ENCODE results near the gene IGSF3.

The IGSF3 gene

DNA sequence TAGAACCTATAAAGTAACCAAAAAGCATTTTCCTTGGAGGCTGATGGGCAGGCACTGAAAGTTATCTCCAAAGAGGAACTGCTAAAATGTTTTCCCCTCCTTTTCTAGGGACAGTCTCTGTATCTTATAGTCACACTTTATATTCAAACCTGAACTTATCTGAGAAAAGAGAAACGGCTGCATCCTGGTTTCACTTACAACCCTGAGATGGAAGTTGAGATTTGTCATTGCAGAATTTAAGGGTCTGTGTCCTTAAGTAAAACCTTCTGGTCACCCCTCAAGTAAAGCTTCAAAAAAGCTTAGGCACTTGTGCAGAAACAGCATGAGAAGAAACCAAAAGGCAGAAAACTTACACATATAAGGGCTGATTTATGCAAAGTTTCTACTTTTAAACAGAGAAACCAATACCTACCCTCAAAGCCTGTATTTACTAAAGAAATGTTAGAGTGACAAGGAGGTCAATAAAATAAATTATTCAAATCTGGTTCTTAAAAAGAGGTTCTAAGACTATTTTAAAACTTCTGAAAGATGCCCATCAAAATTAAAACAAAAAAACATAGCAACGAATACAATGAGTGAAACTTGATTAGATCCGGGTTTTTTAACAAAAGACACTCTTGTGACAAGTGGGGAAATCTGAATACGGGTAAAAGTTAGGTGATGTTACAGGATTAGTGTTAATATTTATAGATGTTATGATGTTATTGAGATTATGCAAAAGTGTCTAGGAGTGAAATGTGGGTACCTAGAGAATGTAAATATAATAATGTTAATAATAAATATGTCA, 106.6 kb downstream of the IGSF3 start:
- Histone ChIP-seq H3K27me3 (ENCODE audit: control insufficient read depth, insufficient read depth, low read length) (no peaks in the 10 kb centered on the region), H3K9ac (ENCODE audit: low read length) (no peak overlapping the region), H3K9me3 (ENCODE audit: control insufficient read depth, low read length) (no peaks in the 10 kb centered on the region), H3K4me3 (ENCODE audit: low read length) (no peak overlapping the region), H3K4me1 (ENCODE audit: control insufficient read depth, insufficient read depth, low read length) (peaks cover 17% of the 10 kb centered on the region), H3K36me3 (ENCODE audit: control insufficient read depth, insufficient read depth, low read length) (no peaks in the 10 kb centered on the region)

DNA sequence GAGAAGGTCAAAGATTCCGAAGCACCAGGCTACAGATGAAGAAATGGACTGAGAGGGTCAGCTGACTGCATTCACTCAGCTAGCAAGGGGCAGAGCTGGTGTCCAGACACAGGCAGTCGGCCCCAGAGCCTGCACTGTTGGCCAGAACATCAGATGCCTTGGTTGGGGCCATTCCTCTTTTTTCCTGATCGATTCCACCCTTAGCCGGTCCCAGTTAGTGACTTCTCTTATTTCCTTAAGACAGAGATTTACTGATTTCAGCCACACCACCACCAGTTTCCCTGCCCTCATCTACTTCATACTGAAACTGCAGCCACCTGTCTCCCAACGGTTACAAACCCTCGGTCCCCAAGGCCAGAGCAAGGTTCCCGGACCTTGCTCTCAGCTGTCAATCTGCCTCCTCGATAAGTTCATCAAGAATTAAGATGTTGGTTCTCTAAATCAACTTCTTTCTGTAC, 108.2 kb downstream of the IGSF3 start:
- peaks cover 18% of the 10 kb centered on the region for H3K4me1 ChIP-seq (ENCODE audit: control insufficient read depth, insufficient read depth, low read length)
- H3K9me3 ChIP-seq (ENCODE audit: control insufficient read depth, low read length) = no peaks in the 10 kb centered on the region
- no peaks in the 10 kb centered on the region for H3K36me3 ChIP-seq (ENCODE audit: control insufficient read depth, insufficient read depth, low read length)
- no peaks in the 10 kb centered on the region for H3K27me3 ChIP-seq (ENCODE audit: control insufficient read depth, insufficient read depth, low read length)
- no peak overlapping the region for H3K4me3 ChIP-seq (ENCODE audit: low read length)
- H3K9ac ChIP-seq (ENCODE audit: low read length) = no peak overlapping the region

DNA sequence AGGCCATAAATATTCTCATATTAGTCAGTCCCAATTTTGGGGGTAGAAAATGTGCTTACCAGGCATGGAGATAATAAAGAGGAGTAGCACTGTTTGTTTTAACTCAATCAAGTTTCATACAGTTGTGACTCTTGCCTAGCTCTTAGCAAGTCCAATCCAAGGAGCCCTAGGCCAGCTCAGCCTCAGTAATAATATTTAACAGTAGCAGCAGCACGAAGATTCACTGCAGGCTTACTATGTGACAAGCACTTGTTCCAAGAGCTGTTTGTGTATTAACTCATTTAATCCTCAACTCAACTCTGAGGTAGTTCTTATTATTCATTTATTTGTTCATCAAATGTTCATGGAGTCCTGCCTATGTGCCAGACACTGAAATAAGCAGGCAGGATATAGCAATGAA, 109.0 kb downstream of the IGSF3 start:
- Histone ChIP-seq H3K9ac (ENCODE audit: low read length) (no peak overlapping the region), H3K36me3 (ENCODE audit: control insufficient read depth, insufficient read depth, low read length) (no peaks in the 10 kb centered on the region), H3K27me3 (ENCODE audit: control insufficient read depth, insufficient read depth, low read length) (no peaks in the 10 kb centered on the region), H3K4me1 (ENCODE audit: control insufficient read depth, insufficient read depth, low read length) (peaks cover 20% of the 10 kb centered on the region), H3K4me3 (ENCODE audit: low read length) (no peak overlapping the region), H3K9me3 (ENCODE audit: control insufficient read depth, low read length) (no peaks in the 10 kb centered on the region)

DNA sequence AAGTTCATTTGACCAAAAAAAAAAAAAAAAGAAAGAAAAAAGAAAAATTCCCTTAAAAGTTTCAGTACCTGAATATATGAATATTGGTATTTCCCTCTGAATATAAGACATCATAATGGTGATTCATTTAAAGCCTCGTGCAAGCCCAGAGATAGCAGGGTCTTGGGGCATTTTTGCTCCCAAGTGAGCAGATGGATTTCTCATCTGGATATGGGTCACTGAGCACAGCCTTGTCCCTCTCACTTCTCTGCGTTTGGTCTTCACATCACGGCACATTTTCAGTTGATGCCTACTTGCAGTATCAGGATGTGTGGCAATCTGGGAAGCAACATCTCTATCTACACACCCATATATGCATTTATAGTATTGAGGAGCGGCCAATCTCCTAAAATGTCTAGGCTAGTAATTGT, 109.4 kb downstream of the IGSF3 start:
- peaks cover 25% of the 10 kb centered on the region for H3K4me1 ChIP-seq (ENCODE audit: control insufficient read depth, insufficient read depth, low read length)
- no peaks in the 10 kb centered on the region for H3K9me3 ChIP-seq (ENCODE audit: control insufficient read depth, low read length)
- no peak overlapping the region for H3K9ac ChIP-seq (ENCODE audit: low read length)
- no peaks in the 10 kb centered on the region for H3K27me3 ChIP-seq (ENCODE audit: control insufficient read depth, insufficient read depth, low read length)
- no peaks in the 10 kb centered on the region for H3K36me3 ChIP-seq (ENCODE audit: control insufficient read depth, insufficient read depth, low read length)
- H3K4me3 ChIP-seq (ENCODE audit: low read length) = no peak overlapping the region

DNA sequence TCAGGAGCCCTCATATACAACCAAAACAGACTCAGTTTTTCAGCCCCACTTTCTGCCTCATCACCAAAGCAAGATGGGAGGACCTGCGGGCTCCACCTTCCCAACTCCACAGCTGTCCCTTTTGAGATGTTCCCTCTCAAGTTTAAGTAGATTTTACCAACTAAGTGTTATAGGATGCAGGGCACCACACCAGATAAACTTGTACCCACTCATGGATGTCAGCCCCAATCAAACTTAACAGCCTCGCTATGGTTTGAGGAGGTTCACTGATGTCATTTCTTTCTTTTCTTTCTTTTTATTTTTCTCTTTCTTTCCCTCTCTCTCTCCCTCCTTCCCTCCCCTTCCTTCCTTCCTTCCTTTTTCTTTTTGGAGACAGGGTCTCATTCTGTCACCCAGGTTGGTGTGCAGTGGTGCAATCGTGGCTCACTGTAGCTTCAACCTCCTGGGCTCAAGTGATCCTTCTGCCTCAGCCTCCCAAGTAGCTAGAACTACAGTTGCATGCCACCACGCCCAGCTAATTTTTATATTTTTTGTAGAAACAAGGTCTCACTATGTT, 110.1 kb downstream of the IGSF3 start:
- Histone ChIP-seq H3K4me3 (ENCODE audit: low read length) (no peak overlapping the region), H3K36me3 (ENCODE audit: control insufficient read depth, insufficient read depth, low read length) (no peaks in the 10 kb centered on the region), H3K4me1 (ENCODE audit: control insufficient read depth, insufficient read depth, low read length) (peaks cover 25% of the 10 kb centered on the region), H3K27me3 (ENCODE audit: control insufficient read depth, insufficient read depth, low read length) (no peaks in the 10 kb centered on the region), H3K9me3 (ENCODE audit: control insufficient read depth, low read length) (no peaks in the 10 kb centered on the region), H3K9ac (ENCODE audit: low read length) (no peak overlapping the region)

DNA sequence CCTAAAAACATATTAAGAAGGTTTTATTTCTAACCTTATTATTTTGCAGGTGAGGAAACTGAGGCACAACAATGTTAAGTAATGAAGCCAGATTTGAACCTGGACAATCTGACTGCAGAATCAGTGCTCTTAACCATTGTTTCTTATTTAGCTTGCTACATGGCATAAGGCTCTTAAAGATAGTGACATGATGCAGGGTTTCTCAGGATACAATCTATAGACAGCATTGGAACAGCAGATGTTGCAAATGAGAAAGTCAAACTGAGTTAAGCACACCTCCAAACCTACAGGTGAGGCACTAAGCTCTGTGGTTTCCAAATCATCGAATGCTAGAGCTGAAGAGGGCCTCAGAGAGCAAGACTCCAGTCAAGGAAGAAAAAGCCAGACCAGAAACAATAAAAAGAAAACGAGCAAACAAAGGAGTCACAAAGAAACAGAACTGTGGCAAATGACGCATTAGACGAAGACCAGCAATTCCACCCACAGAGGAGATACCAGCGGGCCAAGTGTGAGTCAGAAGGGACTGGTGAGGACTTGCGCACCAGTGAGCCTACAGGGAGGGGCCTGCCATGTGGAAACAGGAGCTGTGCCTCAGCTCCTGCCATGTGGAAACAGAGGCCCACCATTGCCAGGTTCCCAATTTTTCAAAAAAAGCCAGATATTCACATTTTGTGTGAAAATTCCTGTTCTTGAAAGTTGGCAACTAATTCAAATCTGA, 111.1 kb downstream of the IGSF3 start:
- Histone ChIP-seq H3K9me3 (ENCODE audit: control insufficient read depth, low read length) (no peaks in the 10 kb centered on the region), H3K27me3 (ENCODE audit: control insufficient read depth, insufficient read depth, low read length) (no peaks in the 10 kb centered on the region), H3K9ac (ENCODE audit: low read length) (no peak overlapping the region), H3K4me3 (ENCODE audit: low read length) (no peak overlapping the region), H3K36me3 (ENCODE audit: control insufficient read depth, insufficient read depth, low read length) (no peaks in the 10 kb centered on the region), H3K4me1 (ENCODE audit: control insufficient read depth, insufficient read depth, low read length) (peaks cover 25% of the 10 kb centered on the region)

DNA sequence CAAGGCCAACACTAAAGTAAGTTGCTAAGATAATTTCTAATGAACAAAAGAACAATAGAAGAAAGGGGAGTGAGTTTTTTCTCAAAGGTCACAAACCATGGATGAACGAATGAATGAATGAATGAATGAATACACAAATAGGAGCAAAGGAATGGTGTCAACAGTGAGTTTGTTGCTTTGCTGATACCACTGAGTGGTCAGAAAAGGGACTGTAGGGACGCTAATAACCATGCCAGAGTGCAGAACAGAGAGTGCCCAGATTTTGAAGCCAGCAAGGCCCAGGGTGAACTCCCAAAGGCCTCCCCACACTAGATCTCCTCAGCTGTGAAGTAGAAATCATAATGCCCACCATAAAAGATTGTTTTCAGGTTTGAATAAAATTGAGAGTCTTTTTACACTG, 112.6 kb downstream of the IGSF3 start:
- peaks cover 25% of the 10 kb centered on the region for H3K4me1 ChIP-seq (ENCODE audit: control insufficient read depth, insufficient read depth, low read length)
- no peak overlapping the region for H3K4me3 ChIP-seq (ENCODE audit: low read length)
- no peak overlapping the region for H3K9ac ChIP-seq (ENCODE audit: low read length)
- H3K36me3 ChIP-seq (ENCODE audit: control insufficient read depth, insufficient read depth, low read length) = no peaks in the 10 kb centered on the region
- no peaks in the 10 kb centered on the region for H3K27me3 ChIP-seq (ENCODE audit: control insufficient read depth, insufficient read depth, low read length)
- no peaks in the 10 kb centered on the region for H3K9me3 ChIP-seq (ENCODE audit: control insufficient read depth, low read length)

DNA sequence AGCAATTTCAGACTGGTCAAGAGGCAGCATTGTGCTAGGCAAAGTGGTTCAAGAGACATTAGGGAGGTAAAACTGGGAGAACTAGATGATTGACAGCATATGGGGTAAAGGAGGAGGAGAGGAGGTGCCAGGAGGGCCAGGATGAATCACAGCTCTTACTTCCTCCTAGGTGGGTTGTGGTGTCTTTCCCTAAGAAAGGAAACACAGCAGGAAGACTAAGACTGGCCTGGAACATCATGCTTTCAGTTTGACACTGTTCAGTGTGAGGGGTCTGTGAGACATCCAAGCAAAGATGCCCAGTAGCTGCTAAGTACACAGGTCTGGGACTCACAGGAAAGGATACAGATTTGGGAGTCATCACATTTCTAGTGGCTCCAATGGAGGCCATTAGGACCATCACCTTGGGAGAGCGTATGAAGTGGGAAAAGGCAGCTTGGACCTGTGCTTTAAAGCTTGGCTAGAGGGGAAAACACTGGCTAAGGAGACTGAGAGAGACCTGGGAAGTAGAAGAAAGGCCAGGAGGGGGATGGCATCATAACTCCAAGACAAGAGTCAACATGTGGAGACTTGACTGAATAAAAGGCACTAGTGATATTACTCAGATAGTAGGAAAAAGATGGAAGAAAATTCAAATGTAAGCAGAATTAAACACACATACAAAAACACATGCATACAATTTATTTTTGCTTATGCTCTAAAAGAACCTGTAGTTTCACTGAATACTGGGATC, 114.0 kb downstream of the IGSF3 start:
- H3K36me3 ChIP-seq (ENCODE audit: control insufficient read depth, insufficient read depth, low read length) = no peaks in the 10 kb centered on the region
- H3K4me1 ChIP-seq (ENCODE audit: control insufficient read depth, insufficient read depth, low read length) = peaks cover 25% of the 10 kb centered on the region
- no peak overlapping the region for H3K9ac ChIP-seq (ENCODE audit: low read length)

DNA sequence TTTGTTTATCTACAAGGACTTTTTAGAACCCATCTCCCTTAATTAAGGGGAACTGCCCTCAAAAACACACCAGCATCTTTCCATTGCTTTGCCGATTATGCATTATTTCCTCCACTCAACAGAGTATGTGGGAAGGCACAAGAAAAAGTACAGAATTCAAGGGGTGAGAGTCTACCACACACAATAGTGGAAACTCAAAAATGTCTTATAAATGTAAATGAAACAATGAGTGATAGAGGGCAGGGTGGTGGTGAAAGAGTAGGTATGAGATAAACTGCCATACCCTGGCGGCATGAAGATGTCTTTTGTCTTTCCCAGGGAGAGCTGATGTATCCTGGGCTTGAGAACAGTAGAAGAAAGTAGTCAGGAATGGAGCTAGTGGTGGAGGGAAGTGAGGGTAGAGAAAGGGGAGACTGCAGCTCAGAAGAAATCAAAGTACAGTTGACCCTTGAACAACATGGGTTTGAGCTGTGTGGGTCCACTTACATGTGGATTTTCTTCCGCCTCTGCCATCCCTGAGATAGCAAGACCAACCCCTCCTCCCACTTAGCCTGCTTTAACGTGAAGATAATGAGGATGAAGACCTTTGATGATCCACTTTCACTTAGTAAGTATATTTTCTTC, 121.1 kb downstream of the IGSF3 start:
- Histone ChIP-seq H3K4me3 (ENCODE audit: low read length) (no peak overlapping the region), H3K4me1 (ENCODE audit: control insufficient read depth, insufficient read depth, low read length) (no peaks in the 10 kb centered on the region), H3K27me3 (ENCODE audit: control insufficient read depth, insufficient read depth, low read length) (no peaks in the 10 kb centered on the region), H3K36me3 (ENCODE audit: control insufficient read depth, insufficient read depth, low read length) (no peaks in the 10 kb centered on the region), H3K9ac (ENCODE audit: low read length) (no peak overlapping the region), H3K9me3 (ENCODE audit: control insufficient read depth, low read length) (no peaks in the 10 kb centered on the region)

More for the DNA sequence above, 114.0 kb downstream of the IGSF3 start:
- Histone ChIP-seq H3K4me3 (ENCODE audit: low read length) (no peak overlapping the region), H3K9me3 (ENCODE audit: control insufficient read depth, low read length) (no peaks in the 10 kb centered on the region), H3K27me3 (ENCODE audit: control insufficient read depth, insufficient read depth, low read length) (no peaks in the 10 kb centered on the region)

DNA sequence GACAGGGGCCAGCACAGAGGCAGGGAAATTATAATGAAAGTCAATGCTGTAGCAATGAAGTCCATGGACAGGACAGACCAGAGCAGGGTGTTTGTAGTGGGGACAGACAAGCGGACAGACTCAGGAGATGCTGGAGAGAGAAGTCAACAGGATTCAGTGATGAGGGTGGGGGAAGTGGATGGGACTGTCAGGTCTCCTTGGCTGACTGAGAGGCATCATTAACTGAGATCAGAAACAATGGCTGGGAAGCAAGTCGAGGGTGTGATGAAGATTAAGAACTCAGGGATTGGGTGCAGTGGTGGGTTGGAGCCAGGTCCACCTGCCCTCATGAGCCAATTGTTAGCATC, 122.2 kb downstream of the IGSF3 start:
- Histone ChIP-seq H3K4me3 (ENCODE audit: low read length) (no peak overlapping the region), H3K36me3 (ENCODE audit: control insufficient read depth, insufficient read depth, low read length) (no peaks in the 10 kb centered on the region), H3K9ac (ENCODE audit: low read length) (no peak overlapping the region), H3K9me3 (ENCODE audit: control insufficient read depth, low read length) (no peaks in the 10 kb centered on the region), H3K4me1 (ENCODE audit: control insufficient read depth, insufficient read depth, low read length) (no peaks in the 10 kb centered on the region), H3K27me3 (ENCODE audit: control insufficient read depth, insufficient read depth, low read length) (no peaks in the 10 kb centered on the region)

DNA sequence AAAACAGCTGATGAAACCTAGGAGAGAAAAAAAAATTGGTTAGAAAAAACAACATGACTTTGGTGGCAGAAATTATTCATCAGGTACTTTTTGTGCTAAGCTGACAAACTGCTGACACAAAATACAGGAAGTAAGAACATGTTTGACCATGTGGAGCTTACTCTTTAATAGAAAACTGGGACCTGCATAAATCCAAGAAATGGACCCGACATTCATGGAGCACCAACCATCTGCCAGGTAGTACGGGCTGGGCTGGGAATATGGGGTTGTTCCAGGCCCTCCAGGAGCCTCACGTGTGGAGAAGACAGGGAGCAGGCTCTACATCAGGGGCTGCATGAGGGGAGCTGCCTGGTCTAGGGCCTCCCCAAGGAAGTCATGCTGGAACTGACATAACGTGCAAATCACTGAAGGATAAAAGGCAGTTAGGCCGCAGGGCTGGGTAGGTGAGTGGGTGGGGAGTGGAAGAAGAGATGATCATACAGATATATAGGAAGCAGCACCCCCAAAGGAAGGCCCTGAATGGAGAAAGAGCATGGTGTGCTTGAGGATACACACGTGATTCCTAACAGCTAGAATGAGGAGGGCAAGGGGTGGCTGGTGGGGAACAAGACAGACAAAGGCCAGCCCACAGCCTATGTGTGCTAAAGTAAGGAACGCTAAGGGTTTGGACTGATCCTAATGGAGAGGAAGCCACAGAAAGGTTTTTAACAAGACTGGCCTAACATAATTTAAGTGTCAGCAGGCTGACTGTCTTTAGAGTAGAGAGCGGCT, 122.8 kb downstream of the IGSF3 start:
- Histone ChIP-seq H3K27me3 (ENCODE audit: control insufficient read depth, insufficient read depth, low read length) (no peaks in the 10 kb centered on the region), H3K9ac (ENCODE audit: low read length) (no peak overlapping the region), H3K4me1 (ENCODE audit: control insufficient read depth, insufficient read depth, low read length) (no peaks in the 10 kb centered on the region), H3K9me3 (ENCODE audit: control insufficient read depth, low read length) (no peaks in the 10 kb centered on the region), H3K4me3 (ENCODE audit: low read length) (no peak overlapping the region), H3K36me3 (ENCODE audit: control insufficient read depth, insufficient read depth, low read length) (no peaks in the 10 kb centered on the region)

Data from mucosa of stomach (tissue), 1 donor.